Natural killer cell (primary cell): ENCODE data around the gene ATG10. TPM values are rescaled to one million over a fixed set of nuclear protein-coding genes. Genes with fewer than 3 reads are reported as not detected.

Experiments used
- ATAC-seq, 3 donors: fragments of 150-1000 bp in 2 of 3; fragments of 200-7000 bp in 1 of 3; cut with Tn5 transposase; 1 replicate in 1 of 3; 2 replicates in 2 of 3; pipeline ENCODE4 v1.10.0; 2021; ENCODE audit warnings: mild to moderate bottlenecking in 2 of 3, moderate library complexity in 2 of 3
- DNase-seq, 2 donors: peaks; one replicate each; pipeline versions ENCODE4 v3.0.0 to v3.0.0-alpha.2; 2013 to 2021; ENCODE audit warnings: mixed read lengths in 1 of 2
- H3K27ac ChIP-seq: one replicate; pipeline ENCODE4 v1.5.1; 2013; ENCODE audit warnings: mild to moderate bottlenecking, low read length
- H3K27me3 ChIP-seq: one replicate; pipeline ENCODE4 v1.6.1; 2013; ENCODE audit warnings: low read length; ENCODE audit not compliant: control insufficient read depth, insufficient read depth
- H3K36me3 ChIP-seq: one replicate; pipeline ENCODE4 v1.6.1; 2013; ENCODE audit warnings: low read length; ENCODE audit not compliant: control insufficient read depth, insufficient read depth
- H3K4me1 ChIP-seq: one replicate; pipeline ENCODE4 v1.6.1; 2013; ENCODE audit warnings: low read length; ENCODE audit not compliant: control insufficient read depth, insufficient read depth
- H3K4me3 ChIP-seq: one replicate; pipeline ENCODE4 v1.5.1; 2013; ENCODE audit warnings: low read length
- H3K9me3 ChIP-seq: one replicate; pipeline ENCODE4 v1.6.1; 2013; ENCODE audit warnings: low read length; ENCODE audit not compliant: control insufficient read depth, insufficient read depth
- H3K27ac Mint-ChIP-seq, 2 donors: one replicate each; pipeline ENCODE4 v1.8.0; 2022; ENCODE audit warnings: mild to moderate bottlenecking in 2 of 2, mixed read lengths in 2 of 2, moderate library complexity in 1 of 2
- H3K27me3 Mint-ChIP-seq, 2 donors: one replicate each; pipeline ENCODE4 v1.8.0; 2022; ENCODE audit warnings: low read depth in 2 of 2, mixed read lengths in 2 of 2
- H3K36me3 Mint-ChIP-seq: one replicate; pipeline ENCODE4 v1.8.0; 2022; ENCODE audit warnings: mixed read lengths
- H3K4me1 Mint-ChIP-seq, 2 donors: one replicate each; pipeline ENCODE4 v1.8.0; 2022; ENCODE audit warnings: mixed read lengths in 2 of 2
- H3K4me3 Mint-ChIP-seq: one replicate; pipeline ENCODE4 v1.8.0; 2022; ENCODE audit warnings: mild to moderate bottlenecking, moderate library complexity, mixed read lengths
- H3K9me3 Mint-ChIP-seq, 2 donors: one replicate each; pipeline ENCODE4 v1.8.0; 2022; ENCODE audit warnings: mixed read lengths in 2 of 2
- CTCF ChIP-seq: fragments of 200-600 bp; IDR thresholded peaks from one replicate; pipeline ENCODE4 v1.8.0; 2022; ENCODE audit warnings: antibody characterized with exemption
- WGBS: methylation state at CpG from one replicate; pipeline ENCODE4 v1.1.7; 2013; ENCODE audit warnings: missing lambda C conversion rate; ENCODE audit not compliant: insufficient coverage; 5-methylcytosine and 5-hydroxymethylcytosine counted together
- intact Hi-C: fragments of 100-400 bp; cut with micrococcal nuclease; formaldehyde crosslinking; loops from one replicate; pipeline ENCODE4 v1.14.2; 2022
- total RNA-seq, 4 donors: library from RNA; stranded (reverse); fragments of 120-200 nt in 1 of 4; gene quantifications; one replicate each; pipeline versions ENCODE4 v1.2.3 to v1.2.4, GENCODE V29; 2013 to 2022

Gene ATG10
- total RNA-seq, 3 donors from 2014 or later (not counting 1 experiment from before 2014, with no cell fraction given), result 9.0 to 11.5 (median 11.4) TPM

- Mint-ChIP-seq H3K4me1 (no peaks in the 10 kb centered on the region), H3K9me3 (no peaks in the 10 kb centered on the region), H3K27ac (no peak overlapping the region), H3K36me3 (no peaks in the 10 kb centered on the region), H3K27me3 (no peaks in the 10 kb centered on the region), H3K4me3 (no peak overlapping the region)
- ATAC-seq, result no peak
- no peaks in the 10 kb centered on the region for H3K9me3 ChIP-seq
- H3K4me1 ChIP-seq, result no peaks in the 10 kb centered on the region
- no peak for TF ChIP-seq CTCF
- no peak for DNase-seq
- H3K27me3 ChIP-seq, result no peaks in the 10 kb centered on the region
- H3K4me3 ChIP-seq, result no peak overlapping the region
- H3K36me3 ChIP-seq, result no peaks in the 10 kb centered on the region
- H3K27ac ChIP-seq, result no peak overlapping the region
- intact Hi-C loops, result no loop called here
Observed at GRCh38 chr5:82160948-82161347, 189.1 kb downstream of the ATG10 start.

GRCh38 chr5:82162573-82162972 is 190.8 kb downstream of the ATG10 start:
- WGBS, result 90% methylated on average over 4 of the region's 4 CpGs
- no peaks in the 10 kb centered on the region for H3K27me3 ChIP-seq
- H3K36me3 ChIP-seq, result no peaks in the 10 kb centered on the region
- no peaks in the 10 kb centered on the region for H3K36me3 Mint-ChIP-seq
- H3K4me3 Mint-ChIP-seq, result no peak overlapping the region
- no peaks in the 10 kb centered on the region for H3K9me3 ChIP-seq
- no peaks in the 10 kb centered on the region for H3K27me3 Mint-ChIP-seq
- DNase-seq (no peak), ATAC-seq (no peak)
- H3K27ac ChIP-seq, result no peak overlapping the region
- TF ChIP-seq CTCF, result no peak
- no peaks in the 10 kb centered on the region for H3K9me3 Mint-ChIP-seq
- intact Hi-C loops, result no loop called here
- H3K27ac Mint-ChIP-seq, result no peak overlapping the region
- H3K4me1 Mint-ChIP-seq, result no peaks in the 10 kb centered on the region
- no peak overlapping the region for H3K4me3 ChIP-seq
- no peaks in the 10 kb centered on the region for H3K4me1 ChIP-seq

DNA sequence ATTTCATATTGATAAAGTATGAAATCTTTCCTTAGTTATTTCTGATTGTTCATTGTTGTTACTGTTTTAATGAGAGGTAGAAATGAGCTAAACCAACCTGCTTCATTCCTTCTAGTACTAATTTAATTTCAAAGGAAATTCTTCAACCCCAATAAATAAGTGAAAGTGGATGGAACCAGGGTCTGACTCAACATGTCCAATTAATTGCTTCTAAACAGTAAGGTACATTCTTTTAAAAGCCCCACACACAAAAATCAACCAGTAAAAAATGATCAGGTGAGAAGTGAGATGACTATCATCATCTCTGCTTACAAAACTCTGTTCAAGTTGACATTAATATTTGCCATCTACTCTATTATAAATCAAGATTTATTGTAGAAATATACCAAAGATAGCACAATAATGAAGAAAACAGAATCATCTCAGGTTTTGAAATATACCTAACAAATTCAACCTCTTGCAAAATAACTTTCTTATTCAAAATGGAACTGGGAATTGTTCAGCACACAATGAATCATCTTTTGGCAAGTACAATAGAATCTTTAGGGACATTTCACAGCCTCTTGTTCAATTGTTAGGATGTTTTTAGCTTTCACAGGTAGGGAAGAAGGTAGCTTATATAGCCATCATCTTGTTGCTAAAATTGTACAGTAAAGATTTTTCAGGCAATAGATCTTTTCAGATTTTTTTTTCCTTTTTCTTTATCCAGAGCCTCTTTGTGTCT is 191.8 kb downstream of the ATG10 start:
- H3K9me3 Mint-ChIP-seq, result no peaks in the 10 kb centered on the region
- no peak for DNase-seq
- no peaks in the 10 kb centered on the region for H3K27me3 Mint-ChIP-seq
- no peaks in the 10 kb centered on the region for H3K36me3 ChIP-seq
- no peaks in the 10 kb centered on the region for H3K27me3 ChIP-seq
- H3K36me3 Mint-ChIP-seq, result no peaks in the 10 kb centered on the region
- intact Hi-C loops, result no loop called here
- TF ChIP-seq CTCF, result no peak
- no peak overlapping the region for H3K27ac Mint-ChIP-seq
- no peak overlapping the region for H3K4me3 Mint-ChIP-seq
- no peak overlapping the region for H3K27ac ChIP-seq
- no peak overlapping the region for H3K4me3 ChIP-seq
- H3K9me3 ChIP-seq, result no peaks in the 10 kb centered on the region
- H3K4me1 ChIP-seq, result no peaks in the 10 kb centered on the region
- no peaks in the 10 kb centered on the region for H3K4me1 Mint-ChIP-seq
- no peak for ATAC-seq
